Measurements from ENCODE around the gene ARHGEF10L.

The ARHGEF10L gene

GRCh38 chr1:17665950-17666720 lies 126.6 kb downstream of the ARHGEF10L start:
- no peak for DNase-seq

- DNase-seq = no peak
Observed at GRCh38 chr1:17667641-17668040, 128.1 kb downstream of the ARHGEF10L start.

- DNase-seq = no peak
Observed at GRCh38 chr1:17668195-17668594, 128.7 kb downstream of the ARHGEF10L start.

GRCh38 chr1:17668624-17669175 lies 129.2 kb downstream of the ARHGEF10L start:
- DNase-seq = no peak

- DNase-seq = no peak
Observed at GRCh38 chr1:17669305-17669704, 129.8 kb downstream of the ARHGEF10L start.

- no peak for DNase-seq
Observed at GRCh38 chr1:17669866-17670451, 130.5 kb downstream of the ARHGEF10L start.

- no peak for DNase-seq
Observed at GRCh38 chr1:17670587-17671313, 131.3 kb downstream of the ARHGEF10L start.

GRCh38 chr1:17671314-17671705 lies 131.8 kb downstream of the ARHGEF10L start:
- no peak for DNase-seq

- no peak for DNase-seq
Observed at GRCh38 chr1:17671741-17672140, 132.2 kb downstream of the ARHGEF10L start.

- DNase-seq = no peak
Observed at GRCh38 chr1:17672226-17672625, 132.7 kb downstream of the ARHGEF10L start.

- no peak for DNase-seq
Observed at GRCh38 chr1:17673329-17674072, 134.0 kb downstream of the ARHGEF10L start.

- no peak for DNase-seq
Observed at GRCh38 chr1:17674726-17675500, 135.4 kb downstream of the ARHGEF10L start.

GRCh38 chr1:17675744-17676143 lies 136.2 kb downstream of the ARHGEF10L start:
- DNase-seq = no peak

GRCh38 chr1:17676387-17677060 lies 137.0 kb downstream of the ARHGEF10L start:
- DNase-seq = no peak

- no peak for DNase-seq
Observed at GRCh38 chr1:17678011-17678410, 138.5 kb downstream of the ARHGEF10L start.

- no peak for DNase-seq
Observed at GRCh38 chr1:17679856-17680255, 140.4 kb downstream of the ARHGEF10L start.

GRCh38 chr1:17680308-17680707 lies 140.8 kb downstream of the ARHGEF10L start:
- no peak for DNase-seq

GRCh38 chr1:17682400-17682799 lies 142.9 kb downstream of the ARHGEF10L start:
- DNase-seq = no peak

- no peak for DNase-seq
Observed at GRCh38 chr1:17683598-17683997, 144.1 kb downstream of the ARHGEF10L start.

GRCh38 chr1:17684810-17685209 lies 145.3 kb downstream of the ARHGEF10L start:
- DNase-seq = no peak

- DNase-seq = no peak
Observed at GRCh38 chr1:17686258-17686657, 146.8 kb downstream of the ARHGEF10L start.

GRCh38 chr1:17687145-17687544 lies 147.6 kb downstream of the ARHGEF10L start:
- DNase-seq = no peak
